ENCODE measurements around the gene EXOC2.

Gene EXOC2

GRCh38 chr6:454148-454991, 238.6 kb downstream of the EXOC2 start:
- Mint-ChIP-seq H3K27ac (no peak overlapping the region), H3K36me3 (ENCODE audit: low read depth) (no peaks in the 10 kb centered on the region), H3K27me3 (ENCODE audit: low read depth, poor library complexity) (peaks cover 13% of the 10 kb centered on the region), H3K4me1 (peaks cover 6% of the 10 kb centered on the region), H3K4me3 (no peak overlapping the region), H3K9me3 (peaks cover 32% of the 10 kb centered on the region)
- TF ChIP-seq CTCF (IDR thresholded peaks at IDR 0.05): no peak
- DNase-seq: no peak

- DNase-seq: no peak
- H3K4me1 Mint-ChIP-seq: peaks cover 6% of the 10 kb centered on the region
- no peak overlapping the region for H3K4me3 Mint-ChIP-seq
- peaks cover 13% of the 10 kb centered on the region for H3K27me3 Mint-ChIP-seq (ENCODE audit: low read depth, poor library complexity)
- peaks cover 34% of the 10 kb centered on the region for H3K9me3 Mint-ChIP-seq
- H3K27ac Mint-ChIP-seq: no peak overlapping the region
- no peaks in the 10 kb centered on the region for H3K36me3 Mint-ChIP-seq (ENCODE audit: low read depth)
- no peak for TF ChIP-seq CTCF (IDR thresholded peaks at IDR 0.05)
These were observed 239.8 kb downstream of the EXOC2 start for GRCh38 chr6:453152-453551.

- no peaks in the 10 kb centered on the region for H3K36me3 Mint-ChIP-seq (ENCODE audit: low read depth)
- peaks cover 31% of the 10 kb centered on the region for H3K9me3 Mint-ChIP-seq
- no peak overlapping the region for H3K4me3 Mint-ChIP-seq
- TF ChIP-seq CTCF (IDR thresholded peaks at IDR 0.05): no peak
- no peak for DNase-seq
- peaks cover 6% of the 10 kb centered on the region for H3K4me1 Mint-ChIP-seq
- peaks cover 13% of the 10 kb centered on the region for H3K27me3 Mint-ChIP-seq (ENCODE audit: low read depth, poor library complexity)
- no peak overlapping the region for H3K27ac Mint-ChIP-seq
These were observed 240.5 kb downstream of the EXOC2 start for GRCh38 chr6:452301-453067.

DNA sequence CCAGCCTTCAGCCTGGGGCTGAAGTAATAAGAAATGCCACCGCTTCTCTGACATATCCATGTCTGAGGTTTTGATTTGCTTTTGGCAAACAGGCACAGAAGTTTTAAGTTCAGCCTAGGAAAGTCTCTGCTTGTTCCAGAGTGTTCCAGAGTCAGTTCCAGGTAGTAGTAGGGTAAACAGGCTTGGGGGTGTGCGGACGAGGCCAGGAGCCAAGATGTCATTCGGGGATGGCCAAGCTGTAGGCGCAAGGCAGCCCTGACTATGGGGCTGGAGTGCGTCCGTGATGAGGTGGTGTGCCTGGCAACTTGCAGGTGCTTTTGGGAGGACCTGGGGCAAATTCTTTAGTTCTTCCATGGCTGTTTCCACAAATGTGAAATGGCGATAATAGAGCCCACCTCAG, 241.1 kb downstream of the EXOC2 start:
- Mint-ChIP-seq H3K36me3 (ENCODE audit: low read depth) (no peaks in the 10 kb centered on the region), H3K27ac (no peak overlapping the region), H3K4me1 (peaks cover 3% of the 10 kb centered on the region), H3K4me3 (no peak overlapping the region), H3K27me3 (ENCODE audit: low read depth, poor library complexity) (peaks cover 13% of the 10 kb centered on the region), H3K9me3 (peaks cover 25% of the 10 kb centered on the region)
- no peak for TF ChIP-seq CTCF (IDR thresholded peaks at IDR 0.05)
- DNase-seq: no peak

DNA sequence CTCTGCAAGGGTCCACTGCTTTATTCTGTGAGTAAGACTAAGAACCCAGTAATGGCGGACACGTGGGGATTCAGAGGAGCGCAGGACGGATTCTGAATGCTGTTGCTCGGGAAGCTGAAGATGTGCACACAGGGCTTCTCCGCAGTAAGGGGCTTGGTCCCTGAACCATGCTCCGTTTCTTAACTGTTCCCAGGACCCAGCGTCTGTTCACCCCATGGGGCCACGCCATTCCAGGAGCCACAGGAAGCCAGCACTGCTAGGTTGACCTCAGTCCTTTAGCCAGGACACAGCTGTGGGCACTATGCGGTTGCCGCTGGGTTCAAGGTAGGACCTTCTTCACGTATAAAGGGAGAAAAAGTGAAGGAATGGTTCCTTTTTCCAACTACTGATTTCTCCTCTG, 241.6 kb downstream of the EXOC2 start:
- peaks cover 5% of the 10 kb centered on the region for H3K4me1 Mint-ChIP-seq
- no peak for DNase-seq
- peaks cover 25% of the 10 kb centered on the region for H3K9me3 Mint-ChIP-seq
- no peak overlapping the region for H3K4me3 Mint-ChIP-seq
- peaks cover 13% of the 10 kb centered on the region for H3K27me3 Mint-ChIP-seq (ENCODE audit: low read depth, poor library complexity)
- H3K36me3 Mint-ChIP-seq (ENCODE audit: low read depth): no peaks in the 10 kb centered on the region
- TF ChIP-seq CTCF (IDR thresholded peaks at IDR 0.05): no peak
- no peak overlapping the region for H3K27ac Mint-ChIP-seq
